SK-N-MC (cell line): Measurements from ENCODE around the gene LGI1.

ENCODE experiments used
- EZH2 ChIP-seq: fragments of 200-600 bp; sonication (generic); IDR thresholded peaks from one replicate; pipeline ENCODE4 v1.6.1; 2017; ENCODE audit warnings: antibody characterized with exemption
- POLR2AphosphoS5 ChIP-seq: IDR thresholded peaks from 2 replicates; pipeline ENCODE4 v1.6.1; 2012; ENCODE audit warnings: mild to moderate bottlenecking, low read depth, low read length, borderline replicate concordance

DNA sequence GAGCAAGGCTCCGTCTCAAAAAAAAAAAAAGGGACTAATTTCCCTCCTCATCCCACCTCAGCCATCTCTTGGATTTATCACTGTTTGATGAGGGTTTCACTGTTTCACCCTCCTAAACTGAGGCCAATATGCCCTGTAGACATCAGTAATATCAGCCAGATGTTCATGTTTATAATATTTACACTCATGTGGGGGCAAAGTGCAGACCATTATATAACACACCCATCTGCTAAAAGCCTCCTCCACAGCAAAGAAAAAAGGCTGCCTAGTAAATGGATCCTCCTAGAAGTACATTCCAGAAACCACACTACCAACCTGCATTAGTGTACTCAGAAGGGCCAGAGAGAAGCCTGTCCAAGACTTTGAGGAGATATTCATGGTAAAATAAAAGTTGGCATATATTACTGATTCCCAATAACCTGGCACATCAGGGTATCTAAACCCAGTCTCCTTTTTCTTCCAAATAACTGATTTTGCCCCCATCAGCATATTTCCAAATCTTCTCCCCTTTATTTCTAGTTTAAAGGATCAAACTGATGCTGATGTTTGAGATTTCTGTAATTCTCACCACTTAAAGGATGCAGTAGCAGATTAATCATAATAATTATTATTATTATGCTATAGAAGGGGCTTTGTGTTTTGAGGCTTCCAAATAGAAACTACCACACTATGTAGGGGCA is 55.1 kb downstream of the LGI1 start:
- TF ChIP-seq POLR2AphosphoS5 (no peak), EZH2 (no peak)
